ENCODE measurements around the gene CUX1.

GRCh38 chr7:102258073-102258748 is 440.8 kb downstream of the CUX1 start:
- no peak for TF ChIP-seq CTCF (IDR thresholded peaks at IDR 0.05; ENCODE audit: insufficient read depth, low read length)
- TF ChIP-seq REST (IDR thresholded peaks at IDR 0.05; ENCODE audit: insufficient replicate concordance, low read depth) = no peak
- no peak for TF ChIP-seq POLR2AphosphoS5 (IDR thresholded peaks at IDR 0.05; ENCODE audit: low read depth)
- no peak for TF ChIP-seq GABPA (IDR thresholded peaks at IDR 0.05; ENCODE audit: low read depth)

All from HL-60 (cell line).